ENCODE data around the gene ATXN7. TPM values are rescaled to one million over a fixed set of nuclear protein-coding genes. Genes with fewer than 3 reads are reported as not detected.

Gene ATXN7
- total RNA-seq, 1 experiment from 2014 or later = 7.4 TPM

GRCh38 chr3:64019271-64019670 is 155.6 kb downstream of the ATXN7 start:
- no peak for DNase-seq (ENCODE audit: low spot score)

- DNase-seq (ENCODE audit: low spot score) = no peak
These were observed 156.2 kb downstream of the ATXN7 start for GRCh38 chr3:64019879-64020278.

GRCh38 chr3:64021922-64022321 is 158.3 kb downstream of the ATXN7 start:
- no peak for DNase-seq (ENCODE audit: low spot score)

GRCh38 chr3:64022451-64023186 is 159.0 kb downstream of the ATXN7 start:
- DNase-seq (ENCODE audit: low spot score) = no peak

- DNase-seq (ENCODE audit: low spot score) = peak; percentile 64
These were observed 159.7 kb downstream of the ATXN7 start, which contains the start of gene PSMD6 for GRCh38 chr3:64023187-64023860. PSMD6 (minus strand) TSS chr3:64023494; CDS start chr3:64023419, 75 bp downstream.

GRCh38 chr3:64023861-64024223 is 160.2 kb downstream of the ATXN7 start:
- no peak for DNase-seq (ENCODE audit: low spot score)

GRCh38 chr3:64026346-64026745 is 162.7 kb downstream of the ATXN7 start:
- DNase-seq (ENCODE audit: low spot score) = no peak

- no peak for DNase-seq (ENCODE audit: low spot score)
These were observed 164.0 kb downstream of the ATXN7 start for GRCh38 chr3:64027658-64028057.

GRCh38 chr3:64028754-64029153 is 165.1 kb downstream of the ATXN7 start:
- DNase-seq (ENCODE audit: low spot score) = no peak

- no peak for DNase-seq (ENCODE audit: low spot score)
These were observed 165.6 kb downstream of the ATXN7 start for GRCh38 chr3:64029287-64029686.

- DNase-seq (ENCODE audit: low spot score) = peak; percentile 67
These were observed 167.1 kb downstream of the ATXN7 start for GRCh38 chr3:64030741-64031140.

GRCh38 chr3:64031540-64032508 is 168.2 kb downstream of the ATXN7 start:
- no peak for DNase-seq (ENCODE audit: low spot score)

- no peak for DNase-seq (ENCODE audit: low spot score)
These were observed 169.4 kb downstream of the ATXN7 start for GRCh38 chr3:64033069-64033468.

- no peak for DNase-seq (ENCODE audit: low spot score)
These were observed 173.4 kb downstream of the ATXN7 start for GRCh38 chr3:64037084-64037483.

- no peak for DNase-seq (ENCODE audit: low spot score)
These were observed 174.6 kb downstream of the ATXN7 start for GRCh38 chr3:64038253-64038767.

- DNase-seq (ENCODE audit: low spot score) = no peak
These were observed 175.7 kb downstream of the ATXN7 start for GRCh38 chr3:64039332-64039731.

GRCh38 chr3:64039981-64040733 is 176.5 kb downstream of the ATXN7 start:
- DNase-seq (ENCODE audit: low spot score) = no peak

GRCh38 chr3:64042952-64043351 is 179.3 kb downstream of the ATXN7 start:
- no peak for DNase-seq (ENCODE audit: low spot score)

GRCh38 chr3:64046592-64046991 is 182.9 kb downstream of the ATXN7 start:
- no peak for DNase-seq (ENCODE audit: low spot score)

- DNase-seq (ENCODE audit: low spot score) = no peak
These were observed 183.4 kb downstream of the ATXN7 start for GRCh38 chr3:64046996-64047594.

GRCh38 chr3:64047787-64048186 is 184.1 kb downstream of the ATXN7 start:
- no peak for DNase-seq (ENCODE audit: low spot score)
